ENCODE results near the gene SUMO3. TPM values are rescaled to one million over a fixed set of nuclear protein-coding genes. Genes with fewer than 3 reads are reported as not detected.

Gene SUMO3
- total RNA-seq, 1 experiment from 2014 or later, result 82.9 TPM

GRCh38 chr21:44858791-44859190, 40.9 kb upstream of the SUMO3 start:
- Mint-ChIP-seq H3K4me1 (peaks cover 6% of the 10 kb centered on the region in 2 experiments; a peak in 3 of 4 replicates), H3K4me3 (no peak overlapping the region; a peak in 1 of 5 replicates), H3K27ac (no peak overlapping the region; a peak in 2 of 7 replicates), H3K27me3 (ENCODE audit: low read depth) (no peaks in the 10 kb centered on the region), H3K9me3 (no peaks in the 10 kb centered on the region), H3K36me3 (ENCODE audit: insufficient read depth in 1 of 3, low read depth in 3 of 3) (peaks cover 46 to 78% (median 75%) of the 10 kb centered on the region in 3 experiments; a peak in 6 of 7 replicates)
- Histone ChIP-seq H3K18ac (ENCODE audit: insufficient read length, low read depth, low read length) (no peak overlapping the region), H3K14ac (ENCODE audit: insufficient read depth, low read length) (no peak overlapping the region), H3K23ac (ENCODE audit: insufficient read length, low read depth, low read length) (no peak overlapping the region), H3K79me2 (ENCODE audit: insufficient read depth, low read length) (peaks cover 13% of the 10 kb centered on the region; the same call in 1 of the 2 replicates), H4K5ac (ENCODE audit: insufficient read length, low read depth, low read length) (no peak overlapping the region), H3K23me2 (ENCODE audit: insufficient read length, low read depth, low read length, poor library complexity, severe bottlenecking) (no peaks in the 10 kb centered on the region), H3K4me2 (ENCODE audit: insufficient read depth, insufficient read length, low read length) (no peak overlapping the region), H3K27me3 (ENCODE audit: insufficient read depth, low read length) (no peaks in the 10 kb centered on the region), H2AFZ (ENCODE audit: low read length) (no peak overlapping the region), H2BK5ac (ENCODE audit: insufficient read length, low read length) (no peak overlapping the region), H3K9ac (ENCODE audit: extremely low read depth, insufficient read length, low read length) (no peak overlapping the region), H2BK15ac (ENCODE audit: low read depth, low read length) (no peak overlapping the region), H4K91ac (ENCODE audit: insufficient read length, low read depth, low read length) (no peak overlapping the region), H4K20me1 (ENCODE audit: control insufficient read depth, insufficient read depth, insufficient read length) (peaks cover 3% of the 10 kb centered on the region), H3K79me1 (ENCODE audit: insufficient read depth, low read depth, low read length, poor library complexity, severe bottlenecking) (no peaks in the 10 kb centered on the region), H3K27ac (ENCODE audit: insufficient read length, low read depth, low read length) (no peak overlapping the region), H2BK12ac (ENCODE audit: insufficient read length, low read depth, low read length) (no peak overlapping the region), H2AK5ac (ENCODE audit: insufficient read length, low read length) (no peak overlapping the region), H3K4ac (ENCODE audit: low read depth, low read length) (no peak overlapping the region), H3K4me1 (ENCODE audit: insufficient read depth, low read length) (no peaks in the 10 kb centered on the region), H2BK120ac (ENCODE audit: low read depth, low read length, poor library complexity, severe bottlenecking) (no peak overlapping the region), H3T11ph (ENCODE audit: low read length) (no peak overlapping the region), H2BK20ac (ENCODE audit: low read depth, low read length, poor library complexity, severe bottlenecking) (no peak overlapping the region), H4K8ac (replicated peaks; ENCODE audit: insufficient read length, low read depth, low read length) (no peak overlapping the region), H3K9me3 (ENCODE audit: control insufficient read depth, low read depth, low read length) (no peaks in the 10 kb centered on the region), H3K56ac (ENCODE audit: insufficient read length, low read depth, low read length) (no peak overlapping the region)
- WGBS (ENCODE audit: extremely low coverage, insufficient read length, low lambda C conversion rate), result no CpG with 5 or more reads among the region's 10 CpGs
- no peak for TF ChIP-seq CTCF (conservative IDR thresholded peaks at IDR 0.05)
- no peak for DNase-seq
